Ovary (tissue), 3 donors: ENCODE results near the gene CDK3.

Source experiments
- CTCF ChIP-seq, 3 donors: fragments of 450-650 bp in 2 of 3; fragments of 200-600 bp in 1 of 3; IDR thresholded peaks; one replicate each; pipeline versions ENCODE4 v1.5.1 to v1.8.0; 2016 to 2022; ENCODE audit warnings: antibody characterized with exemption in 3 of 3, mild to moderate bottlenecking in 1 of 3
- EP300 ChIP-seq: sonication (generic); formaldehyde crosslinking; IDR thresholded peaks from one replicate; pipeline ENCODE4 v1.6.1; 2017; ENCODE audit warnings: antibody characterized with exemption
- POLR2A ChIP-seq: fragments of 450-650 bp; IDR thresholded peaks from one replicate; pipeline ENCODE4 v1.6.1; 2017; ENCODE audit warnings: antibody characterized with exemption, mild to moderate bottlenecking, moderate library complexity
- donor health status: DM: no; HTN: no; CAD: no.

- no peak for TF ChIP-seq CTCF (IDR thresholded peaks at IDR 0.05)
- no peak for TF ChIP-seq POLR2A
- TF ChIP-seq EP300, result no peak
These were observed 49.6 kb upstream of the CDK3 start for GRCh38 chr17:75950855-75951554.
